RPMI7951 (cell line): ENCODE results near the gene DCAF5. TPM values are rescaled to one million over a fixed set of nuclear protein-coding genes. Genes with fewer than 3 reads are reported as not detected.

Experiments
- DNase-seq: peaks from one replicate; pipeline ENCODE4 v3.0.0-alpha.2; 2012; ENCODE audit warnings: low read depth
- total RNA-seq: library from RNA; depleted of rRNA; stranded (reverse); fragments of >200 nt; shearing (Covaris generic); gene quantifications from 2 replicates; pipeline ENCODE4 v1.2.3, GENCODE V29; 2014

The DCAF5 gene
- total RNA-seq, 1 experiment from 2014 or later: 11.5 TPM

GRCh38 chr14:69141550-69141949 is 11.4 kb downstream of the DCAF5 start:
- no peak for DNase-seq

GRCh38 chr14:69139743-69140142 is 13.2 kb downstream of the DCAF5 start:
- no peak for DNase-seq

- DNase-seq: no peak
These were observed 14.9 kb downstream of the DCAF5 start for GRCh38 chr14:69137843-69138535.

GRCh38 chr14:69137416-69137815 is 15.5 kb downstream of the DCAF5 start:
- no peak for DNase-seq

GRCh38 chr14:69135133-69135532 is 17.8 kb downstream of the DCAF5 start:
- no peak for DNase-seq

GRCh38 chr14:69133206-69134125 is 19.5 kb downstream of the DCAF5 start:
- peak; percentile 56 for DNase-seq

- DNase-seq: no peak
These were observed 20.3 kb downstream of the DCAF5 start for GRCh38 chr14:69132513-69133181.

GRCh38 chr14:69131176-69131575 is 21.7 kb downstream of the DCAF5 start:
- no peak for DNase-seq

GRCh38 chr14:69129264-69129880 is 23.5 kb downstream of the DCAF5 start:
- peak; percentile 71 for DNase-seq

GRCh38 chr14:69118305-69118704 is 34.6 kb downstream of the DCAF5 start:
- DNase-seq: no peak

- DNase-seq: no peak
These were observed 35.7 kb downstream of the DCAF5 start for GRCh38 chr14:69117020-69117767.

- no peak for DNase-seq
These were observed 37.3 kb downstream of the DCAF5 start for GRCh38 chr14:69115407-69116185.

- no peak for DNase-seq
These were observed 38.2 kb downstream of the DCAF5 start for GRCh38 chr14:69114763-69115162.

GRCh38 chr14:69108358-69108757 is 44.6 kb downstream of the DCAF5 start:
- DNase-seq: no peak

GRCh38 chr14:69107407-69108003 is 45.4 kb downstream of the DCAF5 start:
- DNase-seq: peak; percentile 61

GRCh38 chr14:69106451-69106850 is 46.5 kb downstream of the DCAF5 start:
- DNase-seq: no peak

GRCh38 chr14:69105326-69105725 is 47.6 kb downstream of the DCAF5 start:
- peak; percentile 49 for DNase-seq

- DNase-seq: peak; percentile 58
These were observed 51.5 kb downstream of the DCAF5 start for GRCh38 chr14:69101331-69101826.

GRCh38 chr14:69097974-69098373 is 54.9 kb downstream of the DCAF5 start:
- no peak for DNase-seq
